Neural crest cell (in vitro differentiated cells): ENCODE results near the gene CD9. TPM values are rescaled to one million over a fixed set of nuclear protein-coding genes. Genes with fewer than 3 reads are reported as not detected.
A peak's percentile ranks its signal among the peaks of the same experiment; 100 is the strongest.

Experiments
- DNase-seq: peaks from one replicate; pipeline ENCODE4 v3.0.0; 2021; ENCODE audit warnings: low read depth, mixed read lengths, low spot score
- H3K27ac Mint-ChIP-seq: one replicate; pipeline ENCODE4 v1.8.0; 2021; ENCODE audit warnings: mild to moderate bottlenecking, mixed read lengths; ENCODE audit not compliant: unreplicated experiment
- H3K27me3 Mint-ChIP-seq: 2 replicates; pipeline ENCODE4 v1.8.0; 2021; ENCODE audit warnings: low read depth, mild to moderate bottlenecking, mixed read lengths
- H3K36me3 Mint-ChIP-seq: 2 replicates; pipeline ENCODE4 v1.8.0; 2021; ENCODE audit warnings: low read depth, mild to moderate bottlenecking, mixed read lengths
- H3K4me1 Mint-ChIP-seq: 2 replicates; pipeline ENCODE4 v1.8.0; 2021; ENCODE audit warnings: mixed read lengths
- H3K4me3 Mint-ChIP-seq: one replicate; pipeline ENCODE4 v1.8.0; 2021; ENCODE audit warnings: mild to moderate bottlenecking, mixed read lengths
- H3K9me3 Mint-ChIP-seq: 2 replicates; pipeline ENCODE4 v1.8.0; 2021; ENCODE audit warnings: mixed read lengths
- CTCF ChIP-seq: fragments of 200-600 bp; sonication (generic); conservative IDR thresholded peaks from 2 replicates; pipeline ENCODE4 v1.5.0; 2021; ENCODE audit warnings: antibody characterized with exemption, mild to moderate bottlenecking
- total RNA-seq: library from RNA; stranded (reverse); gene quantifications from 2 replicates; pipeline ENCODE4 v1.2.1, GENCODE V29; 2021

CD9 gene
- total RNA-seq, 1 donor from 2014 or later, result 2.1 TPM

GRCh38 chr12:6233121-6233971, 33.1 kb downstream of the CD9 start:
- no peak for DNase-seq
- Mint-ChIP-seq H3K27me3 (no peaks in the 10 kb centered on the region), H3K4me3 (no peak overlapping the region), H3K36me3 (no peaks in the 10 kb centered on the region), H3K9me3 (no peaks in the 10 kb centered on the region), H3K27ac (no peak overlapping the region), H3K4me1 (peaks cover 61% of the 10 kb centered on the region)
- TF ChIP-seq CTCF, result no peak

- peaks cover 60% of the 10 kb centered on the region for H3K4me1 Mint-ChIP-seq
- H3K36me3 Mint-ChIP-seq, result no peaks in the 10 kb centered on the region
- H3K27me3 Mint-ChIP-seq, result no peaks in the 10 kb centered on the region
- no peak for DNase-seq
- TF ChIP-seq CTCF, result no peak
- no peak overlapping the region for H3K27ac Mint-ChIP-seq
- H3K4me3 Mint-ChIP-seq, result no peak overlapping the region
- no peaks in the 10 kb centered on the region for H3K9me3 Mint-ChIP-seq
Observed at GRCh38 chr12:6234214-6234613, 34.0 kb downstream of the CD9 start.

GRCh38 chr12:6234906-6235305, 34.7 kb downstream of the CD9 start:
- Mint-ChIP-seq H3K9me3 (no peaks in the 10 kb centered on the region), H3K27ac (no peak overlapping the region), H3K4me1 (peaks cover 56% of the 10 kb centered on the region), H3K4me3 (no peak overlapping the region), H3K27me3 (no peaks in the 10 kb centered on the region), H3K36me3 (no peaks in the 10 kb centered on the region)
- no peak for TF ChIP-seq CTCF
- DNase-seq, result no peak

- H3K27ac Mint-ChIP-seq, result peak overlapping the region; percentile 20
- H3K9me3 Mint-ChIP-seq, result no peaks in the 10 kb centered on the region
- no peaks in the 10 kb centered on the region for H3K27me3 Mint-ChIP-seq
- H3K4me1 Mint-ChIP-seq, result peaks cover 50% of the 10 kb centered on the region
- H3K4me3 Mint-ChIP-seq, result no peak overlapping the region
- DNase-seq, result no peak
- no peak for TF ChIP-seq CTCF
- no peaks in the 10 kb centered on the region for H3K36me3 Mint-ChIP-seq
Observed at GRCh38 chr12:6235499-6235898, 35.3 kb downstream of the CD9 start.

GRCh38 chr12:6235906-6236640, 35.9 kb downstream of the CD9 start:
- peaks cover 44% of the 10 kb centered on the region for H3K4me1 Mint-ChIP-seq
- H3K27me3 Mint-ChIP-seq, result no peaks in the 10 kb centered on the region
- no peaks in the 10 kb centered on the region for H3K9me3 Mint-ChIP-seq
- H3K27ac Mint-ChIP-seq, result peak overlapping the region; percentile 74
- H3K36me3 Mint-ChIP-seq, result no peaks in the 10 kb centered on the region
- no peak for DNase-seq
- no peak for TF ChIP-seq CTCF
- no peak overlapping the region for H3K4me3 Mint-ChIP-seq
